Esophagus (tissue), 2 donors: Measurements from ENCODE around the gene SPTB. TPM values are rescaled to one million over a fixed set of nuclear protein-coding genes. Genes with fewer than 3 reads are reported as not detected.

Experiments
- H3K27ac ChIP-seq, 2 donors: one replicate each; pipeline ENCODE4 v1.5.1; 2013; ENCODE audit warnings: low read depth in 2 of 2, mild to moderate bottlenecking in 2 of 2, inconsistent platforms in 1 of 2, low read length in 1 of 2, moderate library complexity in 1 of 2
- H3K27me3 ChIP-seq, 2 donors: one replicate each; pipeline ENCODE4 v1.6.1; 2013; ENCODE audit warnings: low read length in 2 of 2, control low read depth in 1 of 2, mild to moderate bottlenecking in 1 of 2; ENCODE audit not compliant: insufficient read depth in 2 of 2, control insufficient read depth in 1 of 2
- H3K36me3 ChIP-seq, 2 donors: one replicate each; pipeline ENCODE4 v1.6.1; 2013; ENCODE audit warnings: low read length in 1 of 2; ENCODE audit not compliant: control insufficient read depth in 2 of 2, insufficient read depth in 2 of 2
- H3K4me1 ChIP-seq, 2 donors: one replicate each; pipeline ENCODE4 v1.6.1; 2013; ENCODE audit warnings: low read length in 1 of 2; ENCODE audit not compliant: control insufficient read depth in 2 of 2, insufficient read depth in 2 of 2
- H3K4me3 ChIP-seq, 2 donors: one replicate each; pipeline ENCODE4 v1.5.1; 2013; ENCODE audit warnings: low read length in 2 of 2, mild to moderate bottlenecking in 2 of 2, low read depth in 1 of 2, moderate library complexity in 1 of 2
- H3K9me3 ChIP-seq, 2 donors: one replicate each; pipeline ENCODE4 v1.6.1; 2013; ENCODE audit warnings: mild to moderate bottlenecking in 2 of 2, low read depth in 1 of 2, low read length in 1 of 2, moderate library complexity in 1 of 2; ENCODE audit not compliant: control insufficient read depth in 2 of 2, insufficient read depth in 1 of 2
- WGBS, 2 donors: extraction: QIAGEN DNeasy Blood & Tissue Kit; methylation state at CpG; one replicate each; pipeline ENCODE4 v1.1.7; 2013; 5-methylcytosine and 5-hydroxymethylcytosine counted together
- polyA plus RNA-seq, 2 donors: library from polyadenylated mRNA; stranded (reverse); fragments of 200-250 nt; gene quantifications; one replicate each; pipeline ENCODE4 v1.2.3, GENCODE V29; 2013
- donor health status: healthy with polysubstance abuse.
- donor health status: Bipolar disorder and iron deficiency.

Gene SPTB
- polyA plus RNA-seq, 2 donors: 0.11 to 0.41 TPM

DNA sequence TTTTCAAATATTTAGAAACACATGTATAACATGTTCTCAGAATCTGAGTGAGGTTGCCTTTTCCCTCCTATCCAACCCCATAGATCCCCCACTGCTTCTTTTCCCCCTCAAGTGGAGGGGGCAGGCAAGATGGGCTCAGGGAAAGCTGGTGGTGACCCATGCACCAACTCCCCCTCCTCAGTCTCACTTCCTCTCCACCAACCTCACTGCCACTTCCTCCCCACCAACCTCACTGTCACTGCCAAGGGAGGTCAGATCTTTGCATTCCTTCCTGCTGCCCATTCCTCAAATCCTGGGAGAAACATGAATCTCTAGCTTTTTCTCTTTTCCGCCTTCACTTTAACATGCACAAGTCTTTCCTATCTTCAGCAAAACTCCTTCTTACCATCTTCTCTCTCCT lies 48.7 kb downstream of the SPTB start:
- WGBS, 2 donors: 97% methylated on average over 1 of the region's 1 CpG
- H3K9me3 ChIP-seq: no peaks in the 10 kb centered on the region
- H3K27ac ChIP-seq: no peak overlapping the region
- no peaks in the 10 kb centered on the region for H3K27me3 ChIP-seq
- no peaks in the 10 kb centered on the region for H3K4me1 ChIP-seq
- H3K4me3 ChIP-seq: no peak overlapping the region
- no peaks in the 10 kb centered on the region for H3K36me3 ChIP-seq

- Histone ChIP-seq H3K4me1 (peaks cover 3 to 5% of the 10 kb centered on the region in 2 donors), H3K4me3 (no peak overlapping the region), H3K36me3 (no peaks in the 10 kb centered on the region), H3K27ac (no peak overlapping the region), H3K9me3 (no peaks in the 10 kb centered on the region), H3K27me3 (no peaks in the 10 kb centered on the region)
- 66 to 70% methylated on average over 3 of the region's 3 CpGs for WGBS, 2 donors
These were observed 51.6 kb downstream of the SPTB start for GRCh38 chr14:64828071-64828470.

GRCh38 chr14:64826845-64827244 lies 52.9 kb downstream of the SPTB start:
- Histone ChIP-seq H3K27ac (no peak overlapping the region), H3K4me1 (peaks cover 3 to 5% of the 10 kb centered on the region in 2 donors), H3K36me3 (no peaks in the 10 kb centered on the region), H3K4me3 (no peak overlapping the region), H3K9me3 (no peaks in the 10 kb centered on the region), H3K27me3 (no peaks in the 10 kb centered on the region)
- WGBS, 2 donors: 90 to 92% methylated on average over 6 of the region's 6 CpGs

DNA sequence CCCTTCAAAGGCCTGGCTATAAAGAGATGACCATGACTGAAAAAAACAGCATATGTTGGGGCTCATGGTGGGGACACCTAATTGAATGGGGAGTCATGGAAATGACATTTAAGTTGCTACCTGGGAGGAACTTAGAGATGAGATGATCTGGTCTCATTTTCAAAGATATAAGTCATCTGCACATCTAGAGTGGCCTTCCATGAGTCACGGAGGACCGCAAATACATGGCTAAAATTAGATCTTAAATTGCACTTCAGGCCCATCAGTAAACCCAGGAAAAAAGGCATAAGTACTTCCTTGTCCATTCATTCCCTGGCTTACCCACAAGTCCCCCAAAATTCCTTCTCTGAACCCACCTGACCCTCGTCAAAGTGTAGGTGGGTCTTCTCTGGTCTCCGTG lies 53.4 kb downstream of the SPTB start:
- Histone ChIP-seq H3K36me3 (no peaks in the 10 kb centered on the region), H3K27me3 (no peaks in the 10 kb centered on the region), H3K9me3 (no peaks in the 10 kb centered on the region), H3K4me1 (peaks cover 3 to 5% of the 10 kb centered on the region in 2 donors), H3K27ac (no peak overlapping the region), H3K4me3 (no peak overlapping the region)
- 87 to 88% methylated on average over 4 of the region's 4 CpGs for WGBS, 2 donors

- Histone ChIP-seq H3K27me3 (no peaks in the 10 kb centered on the region), H3K27ac (no peak overlapping the region), H3K36me3 (no peaks in the 10 kb centered on the region), H3K9me3 (no peaks in the 10 kb centered on the region), H3K4me3 (no peak overlapping the region), H3K4me1 (peaks cover 5% of the 10 kb centered on the region in 2 donors)
- WGBS, 2 donors: 67 to 77% methylated on average over 10 of the region's 10 CpGs
These were observed 54.2 kb downstream of the SPTB start for GRCh38 chr14:64825509-64825908.

GRCh38 chr14:64825006-64825405 lies 54.7 kb downstream of the SPTB start:
- Histone ChIP-seq H3K4me3 (no peak overlapping the region), H3K36me3 (no peaks in the 10 kb centered on the region), H3K27ac (no peak overlapping the region), H3K9me3 (no peaks in the 10 kb centered on the region), H3K4me1 (peaks cover 5% of the 10 kb centered on the region in 2 donors), H3K27me3 (no peaks in the 10 kb centered on the region)
- 85 to 90% methylated on average over 4 of the region's 4 CpGs for WGBS, 2 donors

DNA sequence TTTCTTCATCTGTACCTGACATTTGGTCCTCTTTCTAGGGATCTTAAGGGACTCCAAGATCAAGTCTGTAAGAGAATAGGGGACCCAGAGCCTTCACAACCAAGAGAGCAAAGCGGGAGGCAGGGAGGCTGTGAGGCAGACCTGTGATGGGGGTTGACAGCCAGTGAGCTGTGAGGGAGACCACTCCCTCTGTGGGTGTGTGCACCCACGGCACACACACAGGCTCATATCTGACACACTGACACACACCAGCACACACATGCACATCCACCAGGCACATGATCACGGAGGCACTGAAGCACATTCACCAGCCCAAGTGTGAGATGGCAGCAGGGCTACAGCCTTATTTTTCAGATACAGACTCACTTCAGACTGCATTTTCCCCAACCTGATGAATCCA lies 55.2 kb downstream of the SPTB start:
- WGBS, 2 donors: 73% methylated on average over 3 of the region's 3 CpGs
- H3K36me3 ChIP-seq: no peaks in the 10 kb centered on the region
- H3K27ac ChIP-seq: no peak overlapping the region
- H3K4me1 ChIP-seq: peaks cover 5% of the 10 kb centered on the region in 2 donors
- H3K4me3 ChIP-seq: no peak overlapping the region
- no peaks in the 10 kb centered on the region for H3K27me3 ChIP-seq
- no peaks in the 10 kb centered on the region for H3K9me3 ChIP-seq

- Histone ChIP-seq H3K27ac (no peak overlapping the region), H3K9me3 (no peaks in the 10 kb centered on the region), H3K4me1 (peaks cover 5% of the 10 kb centered on the region in 2 donors), H3K4me3 (no peak overlapping the region), H3K27me3 (no peaks in the 10 kb centered on the region), H3K36me3 (no peaks in the 10 kb centered on the region)
- 9% methylated on average over 15 of the region's 15 CpGs for WGBS, 2 donors
These were observed 56.3 kb downstream of the SPTB start for GRCh38 chr14:64823305-64823861.

DNA sequence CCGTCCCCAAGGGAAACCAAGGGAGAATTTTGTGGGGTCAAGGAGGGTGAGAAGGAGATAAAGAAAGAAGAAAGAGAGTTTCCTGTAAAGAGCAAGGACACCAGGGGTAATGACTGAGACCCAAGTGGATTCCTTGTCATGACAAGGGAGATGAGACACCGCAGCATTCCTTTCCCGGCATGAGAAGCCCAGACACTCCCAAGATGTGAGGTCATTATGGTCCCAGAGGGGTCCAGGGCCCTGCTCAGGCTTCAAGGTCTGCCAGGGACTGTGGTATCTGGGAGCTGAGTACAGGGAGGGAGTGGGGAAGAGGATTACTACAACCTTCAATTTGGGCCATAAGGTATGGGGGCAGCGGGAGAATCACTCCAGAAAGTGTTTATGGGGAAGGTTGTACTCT lies 58.1 kb downstream of the SPTB start:
- Histone ChIP-seq H3K27ac (no peak overlapping the region), H3K27me3 (peaks cover 0 to 3% of the 10 kb centered on the region in 2 donors)

DNA sequence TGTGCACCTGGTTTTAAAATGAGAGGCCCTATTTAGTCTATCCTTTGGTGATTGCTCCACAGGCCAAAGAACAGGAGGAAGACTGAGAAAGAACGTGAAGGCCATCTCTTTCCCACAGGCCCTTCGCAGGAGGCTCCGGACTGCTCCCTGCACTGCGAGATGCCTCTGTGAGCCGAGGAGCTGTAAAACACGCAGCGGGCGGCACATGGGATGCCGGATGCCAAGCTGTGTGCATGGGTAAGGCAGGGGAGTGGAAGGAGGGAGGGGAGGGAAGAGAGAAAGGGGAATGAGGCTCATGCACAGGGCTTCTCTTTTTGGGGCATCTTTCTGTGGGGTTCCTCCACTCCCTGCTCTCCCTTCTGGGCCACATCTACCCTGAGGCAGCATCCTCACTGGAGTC lies 61.6 kb downstream of the SPTB start:
- H3K36me3 ChIP-seq: no peaks in the 10 kb centered on the region
- no peak overlapping the region for H3K27ac ChIP-seq
- H3K4me3 ChIP-seq: no peak overlapping the region
- WGBS, 2 donors: 93% methylated on average over 9 of the region's 9 CpGs
- H3K9me3 ChIP-seq: no peaks in the 10 kb centered on the region
- peaks cover 2% of the 10 kb centered on the region in 2 donors for H3K4me1 ChIP-seq
- H3K27me3 ChIP-seq: peaks cover 0 to 3% of the 10 kb centered on the region in 2 donors

More for the DNA sequence above, 58.1 kb downstream of the SPTB start:
- 90 to 95% methylated on average over 4 of the region's 4 CpGs for WGBS, 2 donors
- H3K36me3 ChIP-seq: no peaks in the 10 kb centered on the region
- peaks cover 5% of the 10 kb centered on the region in 2 donors for H3K4me1 ChIP-seq
- H3K9me3 ChIP-seq: no peaks in the 10 kb centered on the region
- no peak overlapping the region for H3K4me3 ChIP-seq
